Subcutaneous abdominal adipose tissue (tissue), 5 donors: ENCODE results near the gene GPATCH4.
"Not testable (repeated sequence)": the region's sequence is repeated elsewhere in the genome, so short reads cannot be mapped to it uniquely, and the experiment has no call there.

Experiments
- H3K27ac ChIP-seq: one replicate; pipeline ENCODE4 v1.7.0; 2013; ENCODE audit warnings: low read depth, mild to moderate bottlenecking, inconsistent platforms, low read length, moderate library complexity
- H3K27me3 ChIP-seq, 5 donors: one replicate each; pipeline ENCODE4 v1.7.0; 2013; ENCODE audit warnings: low read length in 5 of 5, inconsistent platforms in 1 of 5; ENCODE audit not compliant: control insufficient read depth in 5 of 5, insufficient read depth in 4 of 5
- H3K36me3 ChIP-seq, 5 donors: one replicate each; pipeline ENCODE4 v1.7.0; 2013; ENCODE audit warnings: low read length in 5 of 5; ENCODE audit not compliant: control insufficient read depth in 5 of 5, insufficient read depth in 5 of 5
- H3K4me1 ChIP-seq, 5 donors: one replicate each; pipeline ENCODE4 v1.7.0; 2013; ENCODE audit warnings: low read length in 5 of 5, mild to moderate bottlenecking in 3 of 5, moderate library complexity in 1 of 5; ENCODE audit not compliant: control insufficient read depth in 5 of 5, insufficient read depth in 5 of 5
- H3K4me3 ChIP-seq, 5 donors: one replicate each; pipeline ENCODE4 v1.7.0; 2013; ENCODE audit warnings: low read length in 5 of 5, low read depth in 1 of 5
- H3K9ac ChIP-seq, 5 donors: one replicate each; pipeline ENCODE4 v1.7.0; 2013; ENCODE audit warnings: low read length in 5 of 5, mild to moderate bottlenecking in 4 of 5, moderate library complexity in 3 of 5
- H3K9me3 ChIP-seq, 5 donors: one replicate each; pipeline ENCODE4 v1.7.0; 2013; ENCODE audit warnings: low read length in 5 of 5; ENCODE audit not compliant: control insufficient read depth in 5 of 5
- donor health status: healthy.
- donor health status: healthy.
- donor health status: healthy.
- donor health status: healthy.
- donor health status: healthy.

Gene GPATCH4

GRCh38 chr1:156552937-156553336 is 48.3 kb downstream of the GPATCH4 start:
- not testable (repeated sequence) for H3K36me3 ChIP-seq, H3K9me3 ChIP-seq, H3K27me3 ChIP-seq, H3K27ac ChIP-seq, H3K9ac ChIP-seq, H3K4me1 ChIP-seq, H3K4me3 ChIP-seq

DNA sequence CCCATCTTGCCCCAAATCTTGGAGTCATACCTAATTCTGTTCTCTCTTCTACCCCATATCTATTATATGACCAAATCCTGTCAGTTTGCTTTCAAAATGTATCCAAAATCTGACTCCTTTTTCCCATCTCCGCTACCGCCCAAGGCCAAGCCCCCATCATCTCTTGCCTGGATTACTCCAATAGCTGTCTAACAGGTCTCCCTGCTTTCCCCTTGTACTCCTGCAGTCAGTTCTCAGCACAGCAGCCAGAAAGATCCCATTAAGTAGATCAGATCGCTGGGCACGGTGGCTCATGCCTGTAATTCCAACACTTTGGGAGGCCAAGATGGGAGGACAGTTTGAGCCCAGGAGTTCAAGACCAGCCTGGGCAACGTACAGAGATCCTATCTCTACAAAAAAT is 48.8 kb downstream of the GPATCH4 start:
- Histone ChIP-seq H3K4me1 (peaks cover 0 to 4% (median 0%) of the 10 kb centered on the region in 5 donors), H3K9ac (no peak overlapping the region), H3K27me3 (no peaks in the 10 kb centered on the region), H3K4me3 (no peak overlapping the region), H3K9me3 (no peaks in the 10 kb centered on the region), H3K27ac (no peak overlapping the region), H3K36me3 (no peaks in the 10 kb centered on the region)

GRCh38 chr1:156551869-156552268 is 49.4 kb downstream of the GPATCH4 start:
- no peaks in the 10 kb centered on the region for H3K9me3 ChIP-seq
- H3K4me3 ChIP-seq, result no peak overlapping the region
- no peak overlapping the region for H3K9ac ChIP-seq
- H3K27me3 ChIP-seq, result no peaks in the 10 kb centered on the region
- H3K27ac ChIP-seq, result no peak overlapping the region
- no peaks in the 10 kb centered on the region for H3K36me3 ChIP-seq
- peaks cover 0 to 4% (median 0%) of the 10 kb centered on the region in 5 donors for H3K4me1 ChIP-seq

- no peak overlapping the region for H3K4me3 ChIP-seq
- H3K9ac ChIP-seq, result no peak overlapping the region
- peaks cover 0 to 4% (median 0%) of the 10 kb centered on the region in 5 donors for H3K4me1 ChIP-seq
- no peaks in the 10 kb centered on the region for H3K9me3 ChIP-seq
- no peaks in the 10 kb centered on the region for H3K36me3 ChIP-seq
- H3K27ac ChIP-seq, result no peak overlapping the region
- no peaks in the 10 kb centered on the region for H3K27me3 ChIP-seq
Measured at GRCh38 chr1:156551066-156551643, 50.1 kb downstream of the GPATCH4 start.

GRCh38 chr1:156550346-156550745 is 50.9 kb downstream of the GPATCH4 start:
- Histone ChIP-seq H3K9ac (no peak overlapping the region), H3K4me1 (peaks cover 0 to 4% (median 0%) of the 10 kb centered on the region in 5 donors), H3K9me3 (no peaks in the 10 kb centered on the region), H3K27ac (no peak overlapping the region), H3K4me3 (no peak overlapping the region), H3K27me3 (no peaks in the 10 kb centered on the region), H3K36me3 (no peaks in the 10 kb centered on the region)

- Histone ChIP-seq H3K9ac (no peak overlapping the region), H3K4me1 (peaks cover 0 to 4% (median 0%) of the 10 kb centered on the region in 5 donors), H3K27ac (no peak overlapping the region), H3K4me3 (no peak overlapping the region), H3K27me3 (no peaks in the 10 kb centered on the region), H3K36me3 (no peaks in the 10 kb centered on the region), H3K9me3 (no peaks in the 10 kb centered on the region)
Measured at GRCh38 chr1:156549831-156550230, 51.4 kb downstream of the GPATCH4 start.

DNA sequence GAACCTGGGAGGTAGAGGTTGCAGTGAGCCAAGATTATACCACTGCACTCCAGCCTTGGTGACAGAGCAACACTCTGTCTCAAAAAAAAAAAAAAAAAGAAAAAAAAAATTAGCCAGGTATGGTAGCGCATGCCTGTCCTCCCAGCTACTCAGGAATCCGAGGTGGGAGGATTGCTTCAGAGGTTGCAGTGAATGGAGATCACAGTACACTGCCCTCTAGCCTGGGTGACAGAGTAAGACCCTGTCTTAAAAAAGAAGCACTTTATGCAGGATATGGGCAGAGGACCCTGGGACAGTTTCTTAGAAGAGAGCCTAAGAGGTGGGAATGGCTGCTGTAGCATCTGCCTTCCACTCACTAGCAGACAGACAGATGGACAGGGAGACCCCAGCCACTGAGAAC is 51.9 kb downstream of the GPATCH4 start:
- H3K9me3 ChIP-seq, result no peaks in the 10 kb centered on the region
- no peak overlapping the region for H3K9ac ChIP-seq
- no peak overlapping the region for H3K4me3 ChIP-seq
- H3K4me1 ChIP-seq, result peaks cover 0 to 4% (median 0%) of the 10 kb centered on the region in 5 donors
- no peaks in the 10 kb centered on the region for H3K27me3 ChIP-seq
- H3K27ac ChIP-seq, result no peak overlapping the region
- H3K36me3 ChIP-seq, result no peaks in the 10 kb centered on the region

GRCh38 chr1:156547982-156548381 is 53.3 kb downstream of the GPATCH4 start:
- Histone ChIP-seq H3K4me3 (no peak overlapping the region), H3K27ac (no peak overlapping the region), H3K27me3 (no peaks in the 10 kb centered on the region), H3K4me1 (peaks cover 0 to under 1% (median 0%) of the 10 kb centered on the region in 5 donors), H3K9me3 (no peaks in the 10 kb centered on the region), H3K9ac (no peak overlapping the region), H3K36me3 (no peaks in the 10 kb centered on the region)

DNA sequence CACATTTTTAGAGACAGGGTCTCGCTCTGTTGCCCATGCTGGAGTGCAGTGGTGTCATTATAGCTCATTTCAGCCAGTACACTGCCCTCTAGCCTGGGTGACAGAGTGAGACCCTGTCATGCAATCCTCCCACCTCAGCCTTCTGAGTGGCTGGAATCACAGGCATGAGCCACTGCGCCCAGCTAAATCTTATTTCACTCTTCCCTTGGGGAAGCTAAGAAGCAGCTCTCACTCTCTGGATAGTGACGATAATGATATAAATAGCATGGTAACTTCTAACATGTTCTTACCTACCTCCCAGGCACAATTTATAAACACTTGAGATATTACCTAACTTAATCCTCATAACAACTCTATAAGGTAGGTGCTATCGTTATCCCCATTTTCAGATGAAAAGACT is 53.8 kb downstream of the GPATCH4 start:
- H3K9me3 ChIP-seq, result no peaks in the 10 kb centered on the region
- H3K4me1 ChIP-seq, result no peaks in the 10 kb centered on the region
- H3K27me3 ChIP-seq, result no peaks in the 10 kb centered on the region
- no peak overlapping the region for H3K4me3 ChIP-seq
- no peak overlapping the region for H3K9ac ChIP-seq
- no peak overlapping the region for H3K27ac ChIP-seq
- H3K36me3 ChIP-seq, result no peaks in the 10 kb centered on the region

DNA sequence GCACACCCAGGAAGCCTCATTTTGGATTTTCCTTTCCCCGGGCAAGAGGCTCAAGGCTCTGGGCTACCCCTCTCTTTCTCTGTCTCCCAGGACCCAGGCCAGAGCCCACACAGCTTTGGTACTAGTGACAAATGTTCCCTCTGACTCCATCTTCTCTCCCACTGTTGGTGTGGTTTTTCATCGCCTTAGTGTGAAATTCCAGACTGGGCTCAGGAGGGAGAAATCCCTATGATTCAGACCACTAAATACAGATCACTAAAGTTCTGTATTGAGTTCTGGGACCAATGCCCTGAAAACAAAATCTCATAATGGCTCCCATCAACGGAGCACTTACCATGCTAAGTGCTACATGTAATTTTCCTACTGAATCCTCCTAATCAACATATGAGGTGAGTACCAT is 55.0 kb downstream of the GPATCH4 start:
- Histone ChIP-seq H3K9me3 (no peaks in the 10 kb centered on the region), H3K36me3 (no peaks in the 10 kb centered on the region), H3K27ac (no peak overlapping the region), H3K27me3 (no peaks in the 10 kb centered on the region), H3K9ac (no peak overlapping the region), H3K4me1 (peaks cover 0 to under 1% (median 0%) of the 10 kb centered on the region in 5 donors), H3K4me3 (no peak overlapping the region)
